ENCODE data around the gene TRPV6.

- TF ChIP-seq MAX (IDR thresholded peaks at IDR 0.05) (no peak), TAF1 (IDR thresholded peaks at IDR 0.05; ENCODE audit: low read depth) (no peak), EGR1 (IDR thresholded peaks at IDR 0.05) (no peak), EP300 (IDR thresholded peaks at IDR 0.05; ENCODE audit: borderline replicate concordance) (no peak), CEBPB (IDR thresholded peaks at IDR 0.05) (no peak), TCF12 (IDR thresholded peaks at IDR 0.05; ENCODE audit: low read depth) (no peak), FOXM1 (IDR thresholded peaks at IDR 0.05; ENCODE audit: borderline replicate concordance, low read depth) (no peak), YY1 (IDR thresholded peaks at IDR 0.05; ENCODE audit: low read depth) (no peak), NFIC (IDR thresholded peaks at IDR 0.05) (no peak), USF1 (IDR thresholded peaks at IDR 0.05) (no peak), TEAD4 (IDR thresholded peaks at IDR 0.05) (no peak)
- TF ChIP-seq, protein P1, sequence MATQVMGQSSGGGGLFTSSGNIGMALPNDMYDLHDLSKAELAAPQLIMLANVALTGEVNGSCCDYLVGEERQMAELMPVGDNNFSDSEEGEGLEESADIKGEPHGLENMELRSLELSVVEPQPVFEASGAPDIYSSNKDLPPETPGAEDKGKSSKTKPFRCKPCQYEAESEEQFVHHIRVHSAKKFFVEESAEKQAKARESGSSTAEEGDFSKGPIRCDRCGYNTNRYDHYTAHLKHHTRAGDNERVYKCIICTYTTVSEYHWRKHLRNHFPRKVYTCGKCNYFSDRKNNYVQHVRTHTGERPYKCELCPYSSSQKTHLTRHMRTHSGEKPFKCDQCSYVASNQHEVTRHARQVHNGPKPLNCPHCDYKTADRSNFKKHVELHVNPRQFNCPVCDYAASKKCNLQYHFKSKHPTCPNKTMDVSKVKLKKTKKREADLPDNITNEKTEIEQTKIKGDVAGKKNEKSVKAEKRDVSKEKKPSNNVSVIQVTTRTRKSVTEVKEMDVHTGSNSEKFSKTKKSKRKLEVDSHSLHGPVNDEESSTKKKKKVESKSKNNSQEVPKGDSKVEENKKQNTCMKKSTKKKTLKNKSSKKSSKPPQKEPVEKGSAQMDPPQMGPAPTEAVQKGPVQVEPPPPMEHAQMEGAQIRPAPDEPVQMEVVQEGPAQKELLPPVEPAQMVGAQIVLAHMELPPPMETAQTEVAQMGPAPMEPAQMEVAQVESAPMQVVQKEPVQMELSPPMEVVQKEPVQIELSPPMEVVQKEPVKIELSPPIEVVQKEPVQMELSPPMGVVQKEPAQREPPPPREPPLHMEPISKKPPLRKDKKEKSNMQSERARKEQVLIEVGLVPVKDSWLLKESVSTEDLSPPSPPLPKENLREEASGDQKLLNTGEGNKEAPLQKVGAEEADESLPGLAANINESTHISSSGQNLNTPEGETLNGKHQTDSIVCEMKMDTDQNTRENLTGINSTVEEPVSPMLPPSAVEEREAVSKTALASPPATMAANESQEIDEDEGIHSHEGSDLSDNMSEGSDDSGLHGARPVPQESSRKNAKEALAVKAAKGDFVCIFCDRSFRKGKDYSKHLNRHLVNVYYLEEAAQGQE (IDR thresholded peaks at IDR 0.05; ENCODE audit: low read depth) = no peak
These were observed 18.0 kb downstream of the TRPV6 start for GRCh38 chr7:142867398-142868187.
